Common myeloid progenitor, CD34-positive (primary cell): ENCODE data around the gene TTC29.
"Not testable (repeated sequence)": the region's sequence is repeated elsewhere in the genome, so short reads cannot be mapped to it uniquely, and the experiment has no call there.

Source experiments
- CTCF ChIA-PET: fragments of 350-600 bp; sonication (Branson Sonifier 250); formaldehyde crosslinking; loops from one replicate; lab custom pipeline; 2021; ENCODE audit warnings: antibody characterized with exemption; lab: Charles Lee
- POLR2A ChIA-PET: fragments of 350-600 bp; sonication (Branson Sonifier 250); formaldehyde crosslinking; loops from one replicate; lab custom pipeline; 2021; ENCODE audit warnings: antibody characterized with exemption; lab: Charles Lee
- DNase-seq, 3 donors: peaks; one replicate each; pipeline versions ENCODE4 v3.0.0 to v3.0.0-alpha.2; 2013
- H3K27ac ChIP-seq, 2 experiments: 1 replicate in 1 of 2; 2 replicates in 1 of 2; pipeline ENCODE4 v1.7.0; 2013; ENCODE audit warnings: inconsistent platforms in 2 of 2, low read length in 2 of 2, mild to moderate bottlenecking in 2 of 2, low read depth in 1 of 2, moderate library complexity in 1 of 2; ENCODE audit not compliant: severe bottlenecking in 2 of 2, insufficient read depth in 1 of 2, poor library complexity in 1 of 2
- H3K27me3 ChIP-seq, 5 experiments: replicated peaks in 2 of 5; 1 replicate in 3 of 5; 2 replicates in 2 of 5; pipeline versions ENCODE4 v1.6.1 to v1.7.0; 2013; ENCODE audit warnings: low read length in 4 of 5, mild to moderate bottlenecking in 2 of 5, moderate library complexity in 2 of 5, inconsistent platforms in 1 of 5; ENCODE audit not compliant: insufficient read depth in 5 of 5, control insufficient read depth in 4 of 5
- H3K36me3 ChIP-seq, 4 experiments: 1 replicate in 2 of 4; 2 replicates in 2 of 4; pipeline versions ENCODE4 v1.6.1 to v1.7.0; 2013; ENCODE audit warnings: low read length in 3 of 4, control low read depth in 1 of 4, mild to moderate bottlenecking in 1 of 4; ENCODE audit not compliant: control insufficient read depth in 4 of 4, insufficient read depth in 4 of 4
- H3K4me1 ChIP-seq, 4 experiments: 1 replicate in 3 of 4; 2 replicates in 1 of 4; pipeline versions ENCODE4 v1.6.1 to v1.7.1; 2013; ENCODE audit warnings: low read length in 3 of 4, mild to moderate bottlenecking in 3 of 4, control low read depth in 1 of 4, inconsistent platforms in 1 of 4, moderate library complexity in 1 of 4; ENCODE audit not compliant: control insufficient read depth in 4 of 4, insufficient read depth in 4 of 4; ENCODE audit errors: control extremely low read depth in 1 of 4
- H3K4me3 ChIP-seq, 7 experiments: 1 replicate in 4 of 7; 2 replicates in 3 of 7; pipeline versions ENCODE4 v1.5.1 to v1.7.0; 2013; ENCODE audit warnings: mild to moderate bottlenecking in 7 of 7, low read length in 6 of 7, moderate library complexity in 6 of 7, inconsistent platforms in 2 of 7, low read depth in 2 of 7, control low read depth in 1 of 7; ENCODE audit not compliant: insufficient read depth in 4 of 7, control insufficient read depth in 1 of 7; ENCODE audit errors: extremely low read depth in 1 of 7
- H3K9me3 ChIP-seq, 5 experiments: 1 replicate in 4 of 5; 2 replicates in 1 of 5; pipeline versions ENCODE4 v1.6.1 to v1.7.1; 2013; ENCODE audit warnings: low read length in 4 of 5, mild to moderate bottlenecking in 2 of 5, inconsistent platforms in 1 of 5, low read depth in 1 of 5, moderate library complexity in 1 of 5; ENCODE audit not compliant: control insufficient read depth in 4 of 5, insufficient read depth in 2 of 5; ENCODE audit errors: control extremely low read depth in 1 of 5
- WGBS: methylation state at CpG from one replicate; pipeline ENCODE4 v1.1.5; 2013; ENCODE audit not compliant: insufficient coverage; 5-methylcytosine and 5-hydroxymethylcytosine counted together

TTC29 gene

GRCh38 chr4:146762016-146762415, 183.6 kb downstream of the TTC29 start:
- no CpG with 5 or more reads among the region's 2 CpGs for WGBS
- CTCF ChIA-PET: interaction anchor here (0.6 kb wide), 1 partner anchor 388 kb away, joined by 3 read pairs; no protein-coding TSS in a partner anchor
- DNase-seq: no peak

GRCh38 chr4:146742416-146742815, 203.2 kb downstream of the TTC29 start:
- Histone ChIP-seq H3K27ac (no peak overlapping the region), H3K4me3 (peak overlapping the region in 1 of 7 experiments; percentile 13), H3K9me3 (peaks cover 0 to 2% (median 0%) of the 10 kb centered on the region in 5 experiments), H3K27me3 (no peaks in the 10 kb centered on the region), H3K36me3 (no peaks in the 10 kb centered on the region), H3K4me1 (no peaks in the 10 kb centered on the region)
- DNase-seq: peak; percentile 1 to 3 (median 1)
- CTCF ChIA-PET: interaction anchor here (1.1 kb wide), 1 partner anchor 26 kb away, joined by 3 read pairs; no protein-coding TSS in a partner anchor
- WGBS: no CpG with 5 or more reads among the region's 2 CpGs
- POLR2A ChIA-PET: no interaction called here

More at GRCh38 chr4:146762016-146762415, 183.6 kb downstream of the TTC29 start:
- H3K27me3 ChIP-seq: no peaks in the 10 kb centered on the region
- no peaks in the 10 kb centered on the region for H3K4me1 ChIP-seq
- POLR2A ChIA-PET: no interaction called here
- no peaks in the 10 kb centered on the region for H3K9me3 ChIP-seq
- H3K36me3 ChIP-seq: no peaks in the 10 kb centered on the region
- H3K27ac ChIP-seq: no peak overlapping the region
- H3K4me3 ChIP-seq: no peak overlapping the region

- Histone ChIP-seq H3K36me3 (no peaks in the 10 kb centered on the region), H3K27ac (no peak overlapping the region), H3K4me1 (no peaks in the 10 kb centered on the region), H3K27me3 (no peaks in the 10 kb centered on the region), H3K4me3 (no peak overlapping the region), H3K9me3 (no peaks in the 10 kb centered on the region)
- CTCF ChIA-PET: no interaction called here
- POLR2A ChIA-PET: no interaction called here
- no CpG with 5 or more reads among the region's 3 CpGs for WGBS
- DNase-seq: no peak
These were observed 206.5 kb downstream of the TTC29 start for GRCh38 chr4:146739182-146739581.

- H3K9me3 ChIP-seq, CTCF ChIA-PET, H3K4me3 ChIP-seq, H3K27me3 ChIP-seq, DNase-seq, H3K27ac ChIP-seq, H3K4me1 ChIP-seq, POLR2A ChIA-PET, H3K36me3 ChIP-seq: not testable (repeated sequence)
- WGBS: no CpG with 5 or more reads among the region's 1 CpG
These were observed 222.1 kb downstream of the TTC29 start for GRCh38 chr4:146723519-146723918.

GRCh38 chr4:146709956-146710355, 235.7 kb downstream of the TTC29 start:
- ChIA-PET POLR2A (no interaction called here), CTCF (no interaction called here)
- H3K27ac ChIP-seq: no peak overlapping the region
- no peak overlapping the region for H3K4me3 ChIP-seq
- DNase-seq: no peak
- no peaks in the 10 kb centered on the region for H3K27me3 ChIP-seq
- no CpG with 5 or more reads among the region's 3 CpGs for WGBS
- H3K9me3 ChIP-seq: no peaks in the 10 kb centered on the region
- no peaks in the 10 kb centered on the region for H3K4me1 ChIP-seq
- no peaks in the 10 kb centered on the region for H3K36me3 ChIP-seq

- WGBS: 97% methylated on average over 3 of the region's 8 CpGs
These were observed 245.8 kb downstream of the TTC29 start for GRCh38 chr4:146699910-146700309.

GRCh38 chr4:146674829-146675570, 270.7 kb downstream of the TTC29 start:
- DNase-seq: no peak
- Histone ChIP-seq H3K36me3 (no peaks in the 10 kb centered on the region), H3K4me3 (no peak overlapping the region), H3K4me1 (no peaks in the 10 kb centered on the region), H3K27me3 (no peaks in the 10 kb centered on the region), H3K27ac (no peak overlapping the region), H3K9me3 (no peaks in the 10 kb centered on the region)
- ChIA-PET POLR2A (no interaction called here), CTCF (no interaction called here)
- WGBS: no CpG with 5 or more reads among the region's 2 CpGs

More at GRCh38 chr4:146699910-146700309, 245.8 kb downstream of the TTC29 start:
- Histone ChIP-seq H3K36me3 (no peaks in the 10 kb centered on the region), H3K4me3 (no peak overlapping the region), H3K4me1 (no peaks in the 10 kb centered on the region), H3K27me3 (no peaks in the 10 kb centered on the region), H3K9me3 (no peaks in the 10 kb centered on the region), H3K27ac (no peak overlapping the region)
- CTCF ChIA-PET: no interaction called here
- POLR2A ChIA-PET: no interaction called here
- DNase-seq: no peak
